DOHH2 (cell line): ENCODE data around the gene SNX5.

Experiments
- CTCF ChIP-seq: fragments of 200-600 bp; sonication (generic); IDR thresholded peaks from one replicate; pipeline ENCODE4 v1.5.1; 2014; ENCODE audit warnings: antibody characterized with exemption, mild to moderate bottlenecking, low read depth, low read length; ENCODE audit not compliant: poor library complexity, severe bottlenecking
- EZH2phosphoT487 ChIP-seq: fragments of 200-600 bp; sonication (generic); IDR thresholded peaks from 2 replicates; pipeline ENCODE4 v1.6.1; 2017; ENCODE audit warnings: borderline replicate concordance, mild to moderate bottlenecking, antibody characterized with exemption, low read length, moderate library complexity, mixed read lengths

GRCh38 chr20:17953935-17954334 is 14.7 kb downstream of the SNX5 start:
- TF ChIP-seq CTCF, result no peak
- TF ChIP-seq EZH2phosphoT487, result no peak
